ENCODE data around the gene SMIM35. TPM values are rescaled to one million over a fixed set of nuclear protein-coding genes. Genes with fewer than 3 reads are reported as not detected.

Gene SMIM35
- total and polyA plus RNA-seq, 2 of the 4 experiments (the other 2 are of a cell fraction): not detected

DNA sequence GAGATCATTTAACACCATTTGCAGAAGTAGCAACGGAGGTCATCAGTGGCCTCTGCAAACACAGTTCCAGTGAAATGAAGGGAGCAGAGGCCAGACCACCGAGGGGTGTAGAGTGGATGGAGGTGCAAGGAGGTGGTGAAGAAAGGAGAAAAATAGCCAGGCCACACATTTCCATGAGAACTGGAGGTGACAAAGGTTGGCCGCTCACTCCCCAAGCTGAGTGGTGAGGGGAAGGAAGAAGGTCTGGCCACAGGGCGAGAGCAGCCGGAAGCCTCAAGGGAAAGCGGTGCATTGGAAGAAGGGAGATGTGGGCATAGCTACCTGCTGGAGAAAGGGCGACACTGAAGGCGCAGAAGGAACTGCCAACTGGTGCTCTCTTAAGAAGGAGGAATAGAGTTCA is 30.0 kb downstream of the SMIM35 start:
- ChIA-PET CTCF (no interaction called here), POLR2A (ENCODE audit: unreplicated experiment) (no interaction called here)
- dilution Hi-C loops (cut with HindIII; ENCODE audit: low sequenced_read_pairs, unreplicated experiment): no loop called here
- Histone ChIP-seq H3K18ac (ENCODE audit: low read depth, low read length) (no peak overlapping the region), H3K79me1 (ENCODE audit: low read depth in 1 of 2, low read length in 2 of 2) (no peaks in the 10 kb centered on the region), H3K23ac (ENCODE audit: low read depth, low read length) (no peak overlapping the region), H3K9ac (ENCODE audit: low read depth, low read length) (no peak overlapping the region), H2AK5ac (ENCODE audit: low read depth, low read length) (no peak overlapping the region), H3K56ac (ENCODE audit: extremely low read depth, insufficient read depth, low read length) (no peak overlapping the region), H2BK5ac (ENCODE audit: low read depth, low read length, poor library complexity, severe bottlenecking) (no peak overlapping the region), H3K27ac (ENCODE audit: insufficient read depth, low read length) (no peak overlapping the region), H3K4me3 (ENCODE audit: insufficient read depth, low read depth, low read length) (no peak overlapping the region), H3K4ac (ENCODE audit: low read depth, low read length) (no peak overlapping the region), H4K8ac (ENCODE audit: low read depth in 2 of 2, low read length in 2 of 2) (no peak overlapping the region), H2AFZ (replicated peaks; ENCODE audit: low read length, poor library complexity) (peak overlapping the region; percentile 21), H2AK9ac (replicated peaks; ENCODE audit: low read depth, low read length, poor library complexity) (peak overlapping the region; percentile 42), H2BK20ac (ENCODE audit: low read depth, low read length) (no peak overlapping the region), H3K27me3 (ENCODE audit: control insufficient read depth, insufficient read depth, low read length) (peaks cover 14% of the 10 kb centered on the region; the same call in 1 of the 2 replicates), H3K4me2 (ENCODE audit: low read depth, low read length) (no peak overlapping the region), H3K4me1 (ENCODE audit: control insufficient read depth, insufficient read depth, low read length) (no peaks in the 10 kb centered on the region), H4K5ac (ENCODE audit: low read depth, low read length) (no peak overlapping the region), H4K20me1 (ENCODE audit: insufficient read depth, low read length) (no peaks in the 10 kb centered on the region), H3K9me1 (ENCODE audit: insufficient read depth, low read length) (no peaks in the 10 kb centered on the region), H3K36me3 (ENCODE audit: control insufficient read depth, insufficient read depth, low read length) (no peaks in the 10 kb centered on the region), H2BK120ac (ENCODE audit: low read depth, low read length) (no peak overlapping the region), H4K91ac (ENCODE audit: insufficient read depth, low read depth, low read length) (no peak overlapping the region), H2BK15ac (ENCODE audit: low read depth, low read length) (no peak overlapping the region), H3K14ac (replicated peaks; ENCODE audit: low read depth, low read length) (no peak overlapping the region), H3K9me3 (ENCODE audit: control insufficient read depth, insufficient read depth, low read length) (no peaks in the 10 kb centered on the region)
- BruUV-seq (replicated peaks): no TSS peak
- no peak for DNase-seq
- intact Hi-C loops (cut with micrococcal nuclease): no loop called here
- TF ChIP-seq POLR2A (IDR thresholded peaks at IDR 0.05; ENCODE audit: low read depth, low read length) (no peak), CTCF (conservative IDR thresholded peaks at IDR 0.05; ENCODE audit: low read depth, low read length) (no peak), FOS (IDR thresholded peaks at IDR 0.05; ENCODE audit: low read depth, low read length) (no peak), RCOR1 (IDR thresholded peaks at IDR 0.05; ENCODE audit: insufficient replicate concordance, low read length) (no peak), RAD21 (IDR thresholded peaks at IDR 0.05; ENCODE audit: low read length) (no peak), MAZ (IDR thresholded peaks at IDR 0.05; ENCODE audit: borderline replicate concordance, low read depth, low read length) (no peak), BHLHE40 (IDR thresholded peaks at IDR 0.05; ENCODE audit: low read depth, low read length) (no peak), NFE2L2 (IDR thresholded peaks at IDR 0.05; ENCODE audit: low read depth, low read length) (no peak), SMC3 (IDR thresholded peaks at IDR 0.05; ENCODE audit: low read depth, low read length) (no peak), RFX5 (IDR thresholded peaks at IDR 0.05; ENCODE audit: low read depth, low read length) (no peak), CHD1 (IDR thresholded peaks at IDR 0.05; ENCODE audit: low read depth, low read length) (no peak), CEBPB (IDR thresholded peaks at IDR 0.05; ENCODE audit: low read depth, low read length) (no peak), MAFK (IDR thresholded peaks at IDR 0.05; ENCODE audit: low read depth, low read length) (no peak)
- TF ChIP-seq, protein P1, sequence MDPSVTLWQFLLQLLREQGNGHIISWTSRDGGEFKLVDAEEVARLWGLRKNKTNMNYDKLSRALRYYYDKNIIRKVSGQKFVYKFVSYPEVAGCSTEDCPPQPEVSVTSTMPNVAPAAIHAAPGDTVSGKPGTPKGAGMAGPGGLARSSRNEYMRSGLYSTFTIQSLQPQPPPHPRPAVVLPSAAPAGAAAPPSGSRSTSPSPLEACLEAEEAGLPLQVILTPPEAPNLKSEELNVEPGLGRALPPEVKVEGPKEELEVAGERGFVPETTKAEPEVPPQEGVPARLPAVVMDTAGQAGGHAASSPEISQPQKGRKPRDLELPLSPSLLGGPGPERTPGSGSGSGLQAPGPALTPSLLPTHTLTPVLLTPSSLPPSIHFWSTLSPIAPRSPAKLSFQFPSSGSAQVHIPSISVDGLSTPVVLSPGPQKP (IDR thresholded peaks at IDR 0.05; ENCODE audit: borderline replicate concordance, low read depth, low read length): no peak
- no peak for ATAC-seq (ENCODE audit: low read depth)
- WGBS, 2 experiments (ENCODE audit: extremely low coverage in 2 of 2, insufficient read length in 1 of 2): 24% methylated on average over 2 of the region's 8 CpGs; no CpG with 5 or more reads in 1 of the 2 experiments
- in situ Hi-C loops (cut with MboI; ENCODE audit: low sequenced_read_pairs): no loop called here
